ENCODE measurements around the gene AHCYL1.

Gene AHCYL1

DNA sequence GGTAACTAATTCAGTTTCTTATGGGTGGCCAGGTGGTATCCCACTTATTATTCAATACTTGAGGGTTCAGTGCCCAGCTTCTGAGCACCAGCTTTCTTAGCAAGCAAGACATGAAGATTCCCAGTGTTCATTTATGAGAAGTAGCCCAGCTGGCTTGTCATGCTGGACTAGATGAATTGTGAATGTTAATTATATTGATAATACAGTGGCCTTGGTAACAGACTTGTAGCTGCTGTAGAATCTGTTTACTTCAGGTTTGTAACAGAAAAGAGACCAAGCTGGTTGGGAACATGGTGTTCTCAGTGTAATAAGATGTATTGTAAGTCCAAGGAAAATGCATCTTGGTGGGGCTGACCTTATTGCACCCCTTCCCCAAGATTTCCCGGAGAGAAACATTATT, 10.1 kb downstream of the AHCYL1 start:
- H2AK5ac ChIP-seq (ENCODE audit: low read length) = no peak overlapping the region
- H3K9ac ChIP-seq (ENCODE audit: low read length) = no peak overlapping the region
- H2BK15ac ChIP-seq (replicated peaks; ENCODE audit: low read depth) = no peak overlapping the region
- no peak overlapping the region for H2BK5ac ChIP-seq (ENCODE audit: low read length)
- H3K79me1 ChIP-seq (ENCODE audit: low read length) = peaks cover 18% of the 10 kb centered on the region
- H4K5ac ChIP-seq (ENCODE audit: low read length) = no peak overlapping the region
- WGBS (ENCODE audit: extremely low coverage, insufficient coverage, low lambda C conversion rate) = no CpG with 5 or more reads among the region's 1 CpG
- no peak overlapping the region for H3K56ac ChIP-seq (ENCODE audit: low read length)
- no peak overlapping the region for H3K27ac ChIP-seq (ENCODE audit: low read depth, low read length)
- DNase-seq = no peak
- no peak overlapping the region for H3K4ac ChIP-seq (ENCODE audit: low read depth, low read length)
- no peak overlapping the region for H4K8ac ChIP-seq (ENCODE audit: low read depth, low read length)
- no peak overlapping the region for H3K18ac ChIP-seq (ENCODE audit: low read length)
- H3K23ac ChIP-seq (ENCODE audit: low read length) = no peak overlapping the region
- peaks cover 39% of the 10 kb centered on the region for H3K79me2 ChIP-seq (ENCODE audit: control insufficient read depth, insufficient read depth, low read length)
- H3K36me3 ChIP-seq (ENCODE audit: control insufficient read depth, insufficient read depth, low read length) = no peaks in the 10 kb centered on the region
- no peaks in the 10 kb centered on the region for H3K27me3 ChIP-seq (ENCODE audit: insufficient read depth, low read length, poor library complexity)
- H3K4me1 ChIP-seq (ENCODE audit: control insufficient read depth, low read depth, low read length) = peaks cover 2% of the 10 kb centered on the region
- H3K4me3 ChIP-seq (ENCODE audit: low read length) = no peak overlapping the region
- H2BK120ac ChIP-seq (ENCODE audit: low read depth, low read length) = no peak overlapping the region
- no peak overlapping the region for H3K4me2 ChIP-seq (ENCODE audit: low read length)

- Histone ChIP-seq H3K27ac (ENCODE audit: low read depth, low read length) (no peak overlapping the region), H3K9ac (ENCODE audit: low read length) (no peak overlapping the region), H3K18ac (ENCODE audit: low read length) (no peak overlapping the region), H3K79me2 (ENCODE audit: control insufficient read depth, insufficient read depth, low read length) (peaks cover 35% of the 10 kb centered on the region), H3K23ac (ENCODE audit: low read length) (no peak overlapping the region), H2BK15ac (replicated peaks; ENCODE audit: low read depth) (no peak overlapping the region), H4K8ac (ENCODE audit: low read depth, low read length) (no peak overlapping the region), H3K36me3 (ENCODE audit: control insufficient read depth, insufficient read depth, low read length) (no peaks in the 10 kb centered on the region), H3K56ac (ENCODE audit: low read length) (no peak overlapping the region), H3K4me1 (ENCODE audit: control insufficient read depth, low read depth, low read length) (peaks cover under 1% of the 10 kb centered on the region), H4K5ac (ENCODE audit: low read length) (no peak overlapping the region), H2BK5ac (ENCODE audit: low read length) (no peak overlapping the region), H3K4ac (ENCODE audit: low read depth, low read length) (no peak overlapping the region), H3K4me2 (ENCODE audit: low read length) (no peak overlapping the region), H2BK120ac (ENCODE audit: low read depth, low read length) (no peak overlapping the region), H2AK5ac (ENCODE audit: low read length) (no peak overlapping the region), H3K27me3 (ENCODE audit: insufficient read depth, low read length, poor library complexity) (no peaks in the 10 kb centered on the region), H3K79me1 (ENCODE audit: low read length) (peaks cover 18% of the 10 kb centered on the region), H3K4me3 (ENCODE audit: low read length) (no peak overlapping the region)
- DNase-seq = no peak
- WGBS (ENCODE audit: extremely low coverage, insufficient coverage, low lambda C conversion rate) = no CpG with 5 or more reads among the region's 2 CpGs
Observed at GRCh38 chr1:109995536-109995935, 11.0 kb downstream of the AHCYL1 start.

GRCh38 chr1:109996476-109996875, 11.9 kb downstream of the AHCYL1 start:
- Histone ChIP-seq H3K4me1 (ENCODE audit: control insufficient read depth, low read depth, low read length) (no peaks in the 10 kb centered on the region), H3K23ac (ENCODE audit: low read length) (no peak overlapping the region), H4K8ac (ENCODE audit: low read depth, low read length) (no peak overlapping the region), H3K4me2 (ENCODE audit: low read length) (no peak overlapping the region), H2BK5ac (ENCODE audit: low read length) (no peak overlapping the region), H3K18ac (ENCODE audit: low read length) (no peak overlapping the region), H2BK15ac (replicated peaks; ENCODE audit: low read depth) (no peak overlapping the region), H3K36me3 (ENCODE audit: control insufficient read depth, insufficient read depth, low read length) (no peaks in the 10 kb centered on the region), H4K5ac (ENCODE audit: low read length) (no peak overlapping the region), H3K4me3 (ENCODE audit: low read length) (no peak overlapping the region), H3K27me3 (ENCODE audit: insufficient read depth, low read length, poor library complexity) (no peaks in the 10 kb centered on the region), H3K4ac (ENCODE audit: low read depth, low read length) (no peak overlapping the region), H3K79me2 (ENCODE audit: control insufficient read depth, insufficient read depth, low read length) (peaks cover 28% of the 10 kb centered on the region), H3K56ac (ENCODE audit: low read length) (no peak overlapping the region), H3K27ac (ENCODE audit: low read depth, low read length) (no peak overlapping the region), H3K79me1 (ENCODE audit: low read length) (peaks cover 14% of the 10 kb centered on the region), H2BK120ac (ENCODE audit: low read depth, low read length) (no peak overlapping the region), H2AK5ac (ENCODE audit: low read length) (no peak overlapping the region), H3K9ac (ENCODE audit: low read length) (no peak overlapping the region)
- WGBS (ENCODE audit: extremely low coverage, insufficient coverage, low lambda C conversion rate) = no CpG with 5 or more reads among the region's 5 CpGs
- DNase-seq = no peak

GRCh38 chr1:109997204-109997866, 12.8 kb downstream of the AHCYL1 start:
- H4K5ac ChIP-seq (ENCODE audit: low read length) = no peak overlapping the region
- no peak overlapping the region for H2BK120ac ChIP-seq (ENCODE audit: low read depth, low read length)
- peaks cover 13% of the 10 kb centered on the region for H3K79me1 ChIP-seq (ENCODE audit: low read length)
- no peak overlapping the region for H3K18ac ChIP-seq (ENCODE audit: low read length)
- no peak overlapping the region for H3K23ac ChIP-seq (ENCODE audit: low read length)
- no peak overlapping the region for H3K27ac ChIP-seq (ENCODE audit: low read depth, low read length)
- H2AK5ac ChIP-seq (ENCODE audit: low read length) = no peak overlapping the region
- no peaks in the 10 kb centered on the region for H3K36me3 ChIP-seq (ENCODE audit: control insufficient read depth, insufficient read depth, low read length)
- no peak overlapping the region for H3K9ac ChIP-seq (ENCODE audit: low read length)
- H3K4me1 ChIP-seq (ENCODE audit: control insufficient read depth, low read depth, low read length) = peaks cover 2% of the 10 kb centered on the region
- DNase-seq = no peak
- no peak overlapping the region for H2BK5ac ChIP-seq (ENCODE audit: low read length)
- no CpG with 5 or more reads among the region's 7 CpGs for WGBS (ENCODE audit: extremely low coverage, insufficient coverage, low lambda C conversion rate)
- no peak overlapping the region for H3K4ac ChIP-seq (ENCODE audit: low read depth, low read length)
- H3K27me3 ChIP-seq (ENCODE audit: insufficient read depth, low read length, poor library complexity) = no peaks in the 10 kb centered on the region
- no peak overlapping the region for H3K4me3 ChIP-seq (ENCODE audit: low read length)
- no peak overlapping the region for H3K56ac ChIP-seq (ENCODE audit: low read length)
- peaks cover 24% of the 10 kb centered on the region for H3K79me2 ChIP-seq (ENCODE audit: control insufficient read depth, insufficient read depth, low read length)
- H3K4me2 ChIP-seq (ENCODE audit: low read length) = no peak overlapping the region
- no peak overlapping the region for H2BK15ac ChIP-seq (replicated peaks; ENCODE audit: low read depth)
- H4K8ac ChIP-seq (ENCODE audit: low read depth, low read length) = no peak overlapping the region

DNA sequence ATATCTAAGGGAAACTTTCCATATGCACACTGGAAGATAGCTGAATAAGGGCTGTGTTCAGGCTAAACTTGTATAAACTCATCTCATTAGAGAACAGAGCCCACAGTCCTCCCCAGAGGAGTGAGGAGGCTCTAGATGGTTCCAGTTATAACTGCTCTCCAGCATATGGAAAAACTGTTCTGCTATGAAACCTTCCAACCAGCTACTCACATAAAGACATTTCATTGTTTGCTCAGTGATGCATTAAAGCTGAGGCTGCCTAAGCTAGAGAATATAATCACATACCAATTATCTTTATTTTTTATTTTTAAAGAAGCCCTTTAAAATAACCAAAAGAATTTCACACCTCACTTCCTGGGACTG, 13.3 kb downstream of the AHCYL1 start:
- H3K4me2 ChIP-seq (ENCODE audit: low read length) = no peak overlapping the region
- no peak for DNase-seq
- H2BK15ac ChIP-seq (replicated peaks; ENCODE audit: low read depth) = no peak overlapping the region
- H3K23ac ChIP-seq (ENCODE audit: low read length) = no peak overlapping the region
- peaks cover 13% of the 10 kb centered on the region for H3K79me1 ChIP-seq (ENCODE audit: low read length)
- no peak overlapping the region for H3K9ac ChIP-seq (ENCODE audit: low read length)
- H3K4me3 ChIP-seq (ENCODE audit: low read length) = no peak overlapping the region
- H3K79me2 ChIP-seq (ENCODE audit: control insufficient read depth, insufficient read depth, low read length) = peaks cover 21% of the 10 kb centered on the region
- H4K8ac ChIP-seq (ENCODE audit: low read depth, low read length) = no peak overlapping the region
- no peak overlapping the region for H2BK120ac ChIP-seq (ENCODE audit: low read depth, low read length)
- H4K5ac ChIP-seq (ENCODE audit: low read length) = no peak overlapping the region
- no peak overlapping the region for H3K27ac ChIP-seq (ENCODE audit: low read depth, low read length)
- no peak overlapping the region for H2AK5ac ChIP-seq (ENCODE audit: low read length)
- H3K27me3 ChIP-seq (ENCODE audit: insufficient read depth, low read length, poor library complexity) = no peaks in the 10 kb centered on the region
- no peak overlapping the region for H3K18ac ChIP-seq (ENCODE audit: low read length)
- no peak overlapping the region for H2BK5ac ChIP-seq (ENCODE audit: low read length)
- H3K36me3 ChIP-seq (ENCODE audit: control insufficient read depth, insufficient read depth, low read length) = no peaks in the 10 kb centered on the region
- H3K4me1 ChIP-seq (ENCODE audit: control insufficient read depth, low read depth, low read length) = peaks cover 2% of the 10 kb centered on the region
- H3K56ac ChIP-seq (ENCODE audit: low read length) = no peak overlapping the region
- H3K4ac ChIP-seq (ENCODE audit: low read depth, low read length) = no peak overlapping the region

DNA sequence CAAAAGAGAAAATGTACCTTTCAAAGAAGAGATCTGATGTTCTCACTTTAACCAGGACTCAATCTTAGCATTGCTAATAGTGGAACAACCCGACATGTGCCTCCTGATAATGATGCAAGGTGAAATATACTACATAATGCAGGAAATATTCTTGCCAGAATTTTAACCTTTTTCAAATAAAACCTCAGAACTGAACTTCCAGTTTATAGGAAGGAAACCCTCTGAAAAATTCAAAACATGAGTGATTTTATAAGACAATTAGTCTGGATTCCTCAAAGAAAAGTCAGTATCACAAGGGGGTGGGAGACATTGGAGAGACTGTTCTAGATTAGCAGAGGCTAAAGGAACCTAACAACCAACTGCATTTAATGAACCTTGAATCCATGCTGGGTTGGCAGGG, 18.1 kb downstream of the AHCYL1 start:
- H3K4me3 ChIP-seq (ENCODE audit: low read length) = no peak overlapping the region

More for the DNA sequence above, 18.1 kb downstream of the AHCYL1 start:
- no CpG with 5 or more reads among the region's 1 CpG for WGBS (ENCODE audit: extremely low coverage, insufficient coverage, low lambda C conversion rate)
- Histone ChIP-seq H3K18ac (ENCODE audit: low read length) (no peak overlapping the region), H3K4me2 (ENCODE audit: low read length) (no peak overlapping the region), H3K4me1 (ENCODE audit: control insufficient read depth, low read depth, low read length) (peaks cover 17% of the 10 kb centered on the region), H2BK15ac (replicated peaks; ENCODE audit: low read depth) (peak overlapping the region; percentile 100), H4K8ac (ENCODE audit: low read depth, low read length) (no peak overlapping the region), H3K4ac (ENCODE audit: low read depth, low read length) (no peak overlapping the region), H3K79me1 (ENCODE audit: low read length) (peaks cover 2% of the 10 kb centered on the region), H3K36me3 (ENCODE audit: control insufficient read depth, insufficient read depth, low read length) (no peaks in the 10 kb centered on the region), H2AK5ac (ENCODE audit: low read length) (no peak overlapping the region), H3K27me3 (ENCODE audit: insufficient read depth, low read length, poor library complexity) (no peaks in the 10 kb centered on the region), H2BK120ac (ENCODE audit: low read depth, low read length) (no peak overlapping the region), H3K27ac (ENCODE audit: low read depth, low read length) (no peak overlapping the region), H4K5ac (ENCODE audit: low read length) (no peak overlapping the region), H3K56ac (ENCODE audit: low read length) (no peak overlapping the region), H3K23ac (ENCODE audit: low read length) (no peak overlapping the region), H3K9ac (ENCODE audit: low read length) (no peak overlapping the region), H3K79me2 (ENCODE audit: control insufficient read depth, insufficient read depth, low read length) (peaks cover 12% of the 10 kb centered on the region), H2BK5ac (ENCODE audit: low read length) (no peak overlapping the region)
- DNase-seq = no peak
